Sigmoid colon (tissue), 3 donors: Measurements from ENCODE around the gene ID1.

Experiments used
- POLR2A ChIP-seq, 2 donors: fragments of 450-650 bp; IDR thresholded peaks; one replicate each; pipeline ENCODE4 v1.6.1; 2016; ENCODE audit warnings: antibody characterized with exemption in 2 of 2, mild to moderate bottlenecking in 2 of 2, moderate library complexity in 2 of 2
- TF ChIP-seq, protein P1 (sequence below), 4 experiments: fragments of 450-650 bp in 3 of 4; fragments of 200-600 bp in 1 of 4; IDR thresholded peaks; one replicate each; pipeline ENCODE4 v1.5.1; 2016 to 2019; ENCODE audit warnings: antibody characterized with exemption in 4 of 4, mild to moderate bottlenecking in 3 of 4, moderate library complexity in 2 of 4

DNA sequence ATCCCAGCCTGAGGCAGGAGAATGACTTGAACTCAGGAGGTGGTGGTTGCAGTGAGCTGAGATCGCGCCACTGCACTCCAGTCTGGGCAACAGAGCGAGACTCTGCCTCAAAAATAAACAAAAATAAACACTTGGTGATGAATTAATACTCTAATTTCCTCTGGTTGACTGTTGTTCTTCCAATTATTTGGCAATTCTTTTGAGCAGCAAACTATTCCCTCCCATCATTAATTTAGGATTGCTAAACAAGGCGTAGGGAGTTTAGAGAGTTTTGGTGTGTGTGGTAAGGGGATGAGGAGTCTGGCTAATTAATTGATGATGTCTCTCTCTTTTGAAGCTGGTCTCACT, 2.7 kb upstream of the ID1 start:
- no peak for TF ChIP-seq POLR2A (IDR thresholded peaks at IDR 0.05)
- TF ChIP-seq, protein P1, sequence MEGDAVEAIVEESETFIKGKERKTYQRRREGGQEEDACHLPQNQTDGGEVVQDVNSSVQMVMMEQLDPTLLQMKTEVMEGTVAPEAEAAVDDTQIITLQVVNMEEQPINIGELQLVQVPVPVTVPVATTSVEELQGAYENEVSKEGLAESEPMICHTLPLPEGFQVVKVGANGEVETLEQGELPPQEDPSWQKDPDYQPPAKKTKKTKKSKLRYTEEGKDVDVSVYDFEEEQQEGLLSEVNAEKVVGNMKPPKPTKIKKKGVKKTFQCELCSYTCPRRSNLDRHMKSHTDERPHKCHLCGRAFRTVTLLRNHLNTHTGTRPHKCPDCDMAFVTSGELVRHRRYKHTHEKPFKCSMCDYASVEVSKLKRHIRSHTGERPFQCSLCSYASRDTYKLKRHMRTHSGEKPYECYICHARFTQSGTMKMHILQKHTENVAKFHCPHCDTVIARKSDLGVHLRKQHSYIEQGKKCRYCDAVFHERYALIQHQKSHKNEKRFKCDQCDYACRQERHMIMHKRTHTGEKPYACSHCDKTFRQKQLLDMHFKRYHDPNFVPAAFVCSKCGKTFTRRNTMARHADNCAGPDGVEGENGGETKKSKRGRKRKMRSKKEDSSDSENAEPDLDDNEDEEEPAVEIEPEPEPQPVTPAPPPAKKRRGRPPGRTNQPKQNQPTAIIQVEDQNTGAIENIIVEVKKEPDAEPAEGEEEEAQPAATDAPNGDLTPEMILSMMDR (IDR thresholded peaks at IDR 0.05) = no peak
